ENCODE results near the gene NFATC2. TPM values are rescaled to one million over a fixed set of nuclear protein-coding genes. Genes with fewer than 3 reads are reported as not detected.
A peak's percentile ranks its signal among the peaks of the same experiment; 100 is the strongest.

Gene NFATC2
- total RNA-seq, 4 donors from 2014 or later, result 5.3 to 22.5 (median 11.5) TPM

DNA sequence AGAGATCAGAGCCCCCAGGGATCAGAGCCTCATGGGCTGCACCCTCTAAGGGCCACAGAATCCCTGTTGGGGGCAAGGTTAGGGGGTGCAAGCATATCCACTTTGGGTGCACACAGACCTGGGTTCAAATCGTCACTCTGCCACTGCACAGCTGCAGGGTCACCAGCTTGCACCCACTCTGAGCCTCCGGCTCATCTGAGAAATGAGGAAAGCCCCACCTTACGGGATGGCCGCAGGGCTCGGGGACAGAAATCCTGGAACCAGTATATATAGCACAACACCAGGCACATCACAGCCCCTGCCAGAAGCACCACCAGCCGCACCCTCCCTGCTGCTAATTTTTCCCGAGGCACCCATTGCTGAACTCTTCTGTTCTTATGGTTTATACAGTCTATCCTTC is 169.6 kb downstream of the NFATC2 start:
- H3K4me3 ChIP-seq, result no peak overlapping the region
- intact Hi-C loops (cut with DNase I; ENCODE audit: low total_unique reads), result loop anchor here (5.0 kb wide), 1 partner anchor 219 kb away; no protein-coding TSS in a partner anchor
- in situ Hi-C loops (cut with MboI; ENCODE audit: low pct_ligation_motif_present in 1 of 4, low pct_unique_long_range_greater_than_20kb in 1 of 4, low sequenced_read_pairs in 3 of 4), result loop anchor here in 3 of 4 donors (5.0 to 10.0 kb wide), 2 partner anchors 219 to 222 kb away; no protein-coding TSS in a partner anchor
- H3K36me3 ChIP-seq, result no peaks in the 10 kb centered on the region
- H3K9me3 ChIP-seq, result no peaks in the 10 kb centered on the region
- no peaks in the 10 kb centered on the region for H3K4me1 ChIP-seq
- H3K27me3 ChIP-seq, result no peaks in the 10 kb centered on the region
- no peak overlapping the region for H3K27ac ChIP-seq
- 20 to 84% methylated on average over 1 to 7 of the region's 7 CpGs for WGBS, 2 donors (ENCODE audit: low coverage in 1 of 2)
- TF ChIP-seq POLR2A (IDR thresholded peaks at IDR 0.05) (no peak), POLR2AphosphoS5 (IDR thresholded peaks at IDR 0.05) (no peak)
- no peak for DNase-seq

DNA sequence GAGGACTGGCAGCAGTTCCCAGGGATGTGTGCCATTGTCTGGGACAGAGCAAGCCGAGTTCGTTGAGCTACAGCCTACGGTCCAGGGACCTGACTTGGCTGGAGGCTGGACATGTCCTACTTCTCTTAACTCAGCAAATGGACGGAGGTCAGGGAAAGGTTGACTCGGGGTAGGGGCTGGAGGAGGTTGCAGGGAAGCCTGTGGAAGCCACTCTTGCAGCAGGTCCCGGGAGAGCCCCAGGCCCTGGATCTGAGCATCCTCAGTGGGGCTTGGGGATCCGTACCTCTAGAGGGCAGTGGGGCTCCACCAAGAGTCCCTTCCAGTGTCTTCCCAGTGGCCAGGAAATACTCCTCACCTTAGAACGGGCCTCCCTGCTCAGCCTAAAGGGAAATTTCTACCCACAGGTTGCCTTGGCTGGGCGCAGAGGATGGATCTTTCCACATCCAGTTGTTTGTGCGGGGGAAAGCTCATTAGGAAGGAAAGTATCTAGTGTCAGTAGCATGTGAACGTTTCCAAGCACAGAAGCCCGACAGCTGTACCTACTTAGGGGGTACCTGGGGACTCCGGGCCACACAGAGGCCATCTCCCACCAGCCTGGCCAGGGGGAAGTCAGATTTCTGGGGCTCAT is 170.2 kb downstream of the NFATC2 start:
- Histone ChIP-seq H3K4me1 (no peaks in the 10 kb centered on the region), H3K4me3 (no peak overlapping the region), H3K36me3 (no peaks in the 10 kb centered on the region), H3K9me3 (no peaks in the 10 kb centered on the region), H3K27me3 (no peaks in the 10 kb centered on the region), H3K27ac (no peak overlapping the region)
- intact Hi-C loops (cut with DNase I; ENCODE audit: low total_unique reads) (loop anchor here (5.0 kb wide), 1 partner anchor 220 kb away; no protein-coding TSS in a partner anchor), in situ Hi-C loops (cut with MboI; ENCODE audit: low pct_ligation_motif_present in 1 of 4, low pct_unique_long_range_greater_than_20kb in 1 of 4, low sequenced_read_pairs in 3 of 4) (loop anchor here in 3 of 4 donors (5.0 to 10.0 kb wide), 2 partner anchors 220 to 223 kb away; no protein-coding TSS in a partner anchor)
- DNase-seq, result peak; percentile 60
- TF ChIP-seq EP300 (IDR thresholded peaks at IDR 0.05; ENCODE audit: low read depth), result no peak
- TF ChIP-seq, protein P1, sequence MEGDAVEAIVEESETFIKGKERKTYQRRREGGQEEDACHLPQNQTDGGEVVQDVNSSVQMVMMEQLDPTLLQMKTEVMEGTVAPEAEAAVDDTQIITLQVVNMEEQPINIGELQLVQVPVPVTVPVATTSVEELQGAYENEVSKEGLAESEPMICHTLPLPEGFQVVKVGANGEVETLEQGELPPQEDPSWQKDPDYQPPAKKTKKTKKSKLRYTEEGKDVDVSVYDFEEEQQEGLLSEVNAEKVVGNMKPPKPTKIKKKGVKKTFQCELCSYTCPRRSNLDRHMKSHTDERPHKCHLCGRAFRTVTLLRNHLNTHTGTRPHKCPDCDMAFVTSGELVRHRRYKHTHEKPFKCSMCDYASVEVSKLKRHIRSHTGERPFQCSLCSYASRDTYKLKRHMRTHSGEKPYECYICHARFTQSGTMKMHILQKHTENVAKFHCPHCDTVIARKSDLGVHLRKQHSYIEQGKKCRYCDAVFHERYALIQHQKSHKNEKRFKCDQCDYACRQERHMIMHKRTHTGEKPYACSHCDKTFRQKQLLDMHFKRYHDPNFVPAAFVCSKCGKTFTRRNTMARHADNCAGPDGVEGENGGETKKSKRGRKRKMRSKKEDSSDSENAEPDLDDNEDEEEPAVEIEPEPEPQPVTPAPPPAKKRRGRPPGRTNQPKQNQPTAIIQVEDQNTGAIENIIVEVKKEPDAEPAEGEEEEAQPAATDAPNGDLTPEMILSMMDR (IDR thresholded peaks at IDR 0.05), result peak; percentile 66 to 72 (median 70)
- TF ChIP-seq POLR2AphosphoS5 (IDR thresholded peaks at IDR 0.05), result no peak
- TF ChIP-seq POLR2A (IDR thresholded peaks at IDR 0.05), result no peak
- WGBS, 2 donors (ENCODE audit: low coverage in 1 of 2), result 49% methylated on average over 12 of the region's 13 CpGs; no CpG with 5 or more reads in 1 of the 2 donors

DNA sequence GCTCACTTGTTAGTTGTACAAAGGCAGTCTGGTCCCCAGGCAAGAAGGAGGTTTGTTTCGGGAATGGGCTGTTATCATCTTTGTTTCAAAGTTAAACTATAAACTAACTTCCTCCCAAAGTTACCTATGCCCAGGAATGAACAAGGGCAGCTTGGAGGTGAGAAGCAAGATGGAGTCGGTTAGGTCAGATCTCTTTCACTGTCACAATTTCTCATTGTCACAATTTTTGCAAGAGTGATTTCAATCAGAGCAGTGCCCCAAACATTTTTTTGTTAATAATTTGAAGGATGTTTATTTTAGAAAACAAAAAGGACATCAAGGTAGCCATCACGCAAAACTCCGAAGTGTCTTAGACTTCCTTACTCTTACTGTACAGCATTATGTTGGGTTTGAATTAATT is 170.8 kb downstream of the NFATC2 start:
- Histone ChIP-seq H3K36me3 (no peaks in the 10 kb centered on the region), H3K27me3 (no peaks in the 10 kb centered on the region), H3K9me3 (no peaks in the 10 kb centered on the region), H3K4me3 (no peak overlapping the region), H3K27ac (no peak overlapping the region), H3K4me1 (no peaks in the 10 kb centered on the region)
- DNase-seq, result no peak
- in situ Hi-C loops (cut with MboI; ENCODE audit: low pct_ligation_motif_present in 1 of 4, low pct_unique_long_range_greater_than_20kb in 1 of 4, low sequenced_read_pairs in 3 of 4) (loop anchor here in 3 of 4 donors (5.0 to 10.0 kb wide), 2 partner anchors 221 to 223 kb away; no protein-coding TSS in a partner anchor), intact Hi-C loops (cut with DNase I; ENCODE audit: low total_unique reads) (loop anchor here (5.0 kb wide), 1 partner anchor 221 kb away; no protein-coding TSS in a partner anchor)
- WGBS, 2 donors (ENCODE audit: low coverage in 1 of 2), result 85 to 90% methylated on average over 4 of the region's 4 CpGs
- TF ChIP-seq, protein P1 (IDR thresholded peaks at IDR 0.05), result no peak
- TF ChIP-seq POLR2A (IDR thresholded peaks at IDR 0.05), result no peak
- TF ChIP-seq POLR2AphosphoS5 (IDR thresholded peaks at IDR 0.05), result no peak

GRCh38 chr20:51369503-51369902 is 173.0 kb downstream of the NFATC2 start:
- WGBS, 2 donors (ENCODE audit: low coverage in 1 of 2), result 71 to 88% methylated on average over 9 to 11 of the region's 11 CpGs
- no peaks in the 10 kb centered on the region for H3K4me1 ChIP-seq
- H3K27me3 ChIP-seq, result no peaks in the 10 kb centered on the region
- in situ Hi-C loops (cut with MboI; ENCODE audit: low pct_ligation_motif_present in 1 of 4, low pct_unique_long_range_greater_than_20kb in 1 of 4, low sequenced_read_pairs in 3 of 4) (no loop called here), intact Hi-C loops (cut with DNase I; ENCODE audit: low total_unique reads) (no loop called here)
- H3K36me3 ChIP-seq, result no peaks in the 10 kb centered on the region
- H3K4me3 ChIP-seq, result no peak overlapping the region
- H3K9me3 ChIP-seq, result no peaks in the 10 kb centered on the region
- DNase-seq, result no peak
- H3K27ac ChIP-seq, result no peak overlapping the region
- TF ChIP-seq, protein P1 (IDR thresholded peaks at IDR 0.05), result no peak
- TF ChIP-seq EP300 (IDR thresholded peaks at IDR 0.05; ENCODE audit: low read depth) (no peak), POLR2AphosphoS5 (IDR thresholded peaks at IDR 0.05) (no peak), POLR2A (IDR thresholded peaks at IDR 0.05) (no peak)
